ENCODE data around the gene CAPN13. TPM values are rescaled to one million over a fixed set of nuclear protein-coding genes. Genes with fewer than 3 reads are reported as not detected.

The CAPN13 gene
- total and polyA plus RNA-seq, 3 donors from 2014 or later, result 0.57 to 2.7 (median 2.2) TPM

- Histone ChIP-seq H3K27ac (no peak overlapping the region), H3K27me3 (no peaks in the 10 kb centered on the region), H3K36me3 (ENCODE audit: low read depth, missing control alignments) (no peaks in the 10 kb centered on the region), H3K4me1 (no peaks in the 10 kb centered on the region), H3K9me3 (no peaks in the 10 kb centered on the region), H3K4me3 (no peak overlapping the region)
- DNase-seq, result no peak
- intact Hi-C loops (cut with DNase I; ENCODE audit: low total_unique reads), result no loop called here
- no peak for TF ChIP-seq CTCF (IDR thresholded peaks at IDR 0.05)
- TF ChIP-seq POLR2A (IDR thresholded peaks at IDR 0.05), result no peak
- 81 to 83% methylated on average over 12 of the region's 12 CpGs for WGBS, 2 donors
Measured at GRCh38 chr2:30764021-30764800, 43.0 kb downstream of the CAPN13 start.

GRCh38 chr2:30763151-30763660 is 44.0 kb downstream of the CAPN13 start:
- intact Hi-C loops (cut with DNase I; ENCODE audit: low total_unique reads), result no loop called here
- Histone ChIP-seq H3K4me1 (no peaks in the 10 kb centered on the region), H3K27me3 (no peaks in the 10 kb centered on the region), H3K9me3 (no peaks in the 10 kb centered on the region), H3K4me3 (no peak overlapping the region), H3K27ac (no peak overlapping the region), H3K36me3 (ENCODE audit: low read depth, missing control alignments) (no peaks in the 10 kb centered on the region)
- 79 to 100% methylated on average over 2 to 3 of the region's 3 CpGs for WGBS, 2 donors
- TF ChIP-seq POLR2A (IDR thresholded peaks at IDR 0.05) (no peak), CTCF (IDR thresholded peaks at IDR 0.05) (no peak)
- DNase-seq, result no peak

GRCh38 chr2:30761226-30761625 is 46.0 kb downstream of the CAPN13 start:
- Histone ChIP-seq H3K4me3 (no peak overlapping the region), H3K4me1 (no peaks in the 10 kb centered on the region), H3K36me3 (ENCODE audit: low read depth, missing control alignments) (no peaks in the 10 kb centered on the region), H3K27me3 (no peaks in the 10 kb centered on the region), H3K27ac (no peak overlapping the region), H3K9me3 (no peaks in the 10 kb centered on the region)
- no peak for DNase-seq
- TF ChIP-seq POLR2A (IDR thresholded peaks at IDR 0.05) (no peak), CTCF (IDR thresholded peaks at IDR 0.05) (no peak)
- 89 to 91% methylated on average over 8 of the region's 8 CpGs for WGBS, 2 donors
- intact Hi-C loops (cut with DNase I; ENCODE audit: low total_unique reads), result no loop called here

GRCh38 chr2:30759481-30759880 is 47.8 kb downstream of the CAPN13 start:
- 69% methylated on average over 14 of the region's 14 CpGs for WGBS, 2 donors
- H3K9me3 ChIP-seq, result no peaks in the 10 kb centered on the region
- H3K36me3 ChIP-seq (ENCODE audit: low read depth, missing control alignments), result no peaks in the 10 kb centered on the region
- H3K27me3 ChIP-seq, result no peaks in the 10 kb centered on the region
- no peak overlapping the region for H3K27ac ChIP-seq
- intact Hi-C loops (cut with DNase I; ENCODE audit: low total_unique reads), result no loop called here
- TF ChIP-seq CTCF (IDR thresholded peaks at IDR 0.05), result no peak
- no peak for TF ChIP-seq POLR2A (IDR thresholded peaks at IDR 0.05)
- no peaks in the 10 kb centered on the region for H3K4me1 ChIP-seq
- DNase-seq, result peak; percentile 16
- H3K4me3 ChIP-seq, result peak overlapping the region in 1 of 2 donors; percentile 6

All from testis (tissue), 3 donors.